Astrocyte of the spinal cord (primary cell): Measurements from ENCODE around the gene NSUN5.
"Not testable (repeated sequence)": the region's sequence is repeated elsewhere in the genome, so short reads cannot be mapped to it uniquely, and the experiment has no call there.

Source experiments
- DNase-seq: peaks from one replicate; pipeline ENCODE4 v3.0.0; 2011; ENCODE audit warnings: low read depth, low spot score
- H3K4me3 ChIP-seq: 2 replicates; pipeline ENCODE4 v1.5.1; 2011; ENCODE audit warnings: low read depth, mild to moderate bottlenecking, low read length, moderate library complexity
- CTCF ChIP-seq: IDR thresholded peaks from 2 replicates; pipeline ENCODE4 v1.5.1; 2012; ENCODE audit warnings: low read depth, mild to moderate bottlenecking, low read length, inconsistent platforms
- in situ Hi-C: cut with HindIII; loops from 2 replicates; pipeline ENCODE4 v1.10.0; 2017; ENCODE audit warnings: low sequenced_read_pairs

NSUN5 gene

GRCh38 chr7:73304071-73304470 lies 4.6 kb downstream of the NSUN5 start:
- in situ Hi-C loops, result no loop called here
- no peak for TF ChIP-seq CTCF
- H3K4me3 ChIP-seq, result no peak overlapping the region
- DNase-seq, result no peak

GRCh38 chr7:73303546-73303945 lies 5.1 kb downstream of the NSUN5 start:
- DNase-seq, result no peak
- no peak for TF ChIP-seq CTCF
- no peak overlapping the region for H3K4me3 ChIP-seq
- in situ Hi-C loops, result no loop called here

- in situ Hi-C loops, H3K4me3 ChIP-seq, DNase-seq: not testable (repeated sequence)
Observed at GRCh38 chr7:73302846-73303245, 5.8 kb downstream of the NSUN5 start.

GRCh38 chr7:73301108-73301507 lies 7.5 kb downstream of the NSUN5 start:
- H3K4me3 ChIP-seq, in situ Hi-C loops, DNase-seq: not testable (repeated sequence)

- in situ Hi-C loops, H3K4me3 ChIP-seq, DNase-seq: not testable (repeated sequence)
Observed at GRCh38 chr7:73299812-73300211, 8.8 kb downstream of the NSUN5 start.

- DNase-seq, in situ Hi-C loops, H3K4me3 ChIP-seq: not testable (repeated sequence)
Observed at GRCh38 chr7:73297706-73298105, 10.9 kb downstream of the NSUN5 start.

- DNase-seq, in situ Hi-C loops, H3K4me3 ChIP-seq: not testable (repeated sequence)
Observed at GRCh38 chr7:73297235-73297634, 11.4 kb downstream of the NSUN5 start.

- DNase-seq, in situ Hi-C loops, H3K4me3 ChIP-seq: not testable (repeated sequence)
Observed at GRCh38 chr7:73277210-73277609, 31.4 kb downstream of the NSUN5 start.

GRCh38 chr7:73267813-73268212 lies 40.8 kb downstream of the NSUN5 start:
- DNase-seq, in situ Hi-C loops, H3K4me3 ChIP-seq: not testable (repeated sequence)

GRCh38 chr7:73266719-73267368 lies 41.8 kb downstream of the NSUN5 start:
- H3K4me3 ChIP-seq, DNase-seq, in situ Hi-C loops: not testable (repeated sequence)

- in situ Hi-C loops, DNase-seq, H3K4me3 ChIP-seq: not testable (repeated sequence)
Observed at GRCh38 chr7:73262416-73262815, 46.2 kb downstream of the NSUN5 start.
